GM12872 (cell line): Measurements from ENCODE around the gene MAZ.

Experiments
- TF ChIP-seq, protein P1 (sequence below): IDR thresholded peaks from 3 replicates; pipeline ENCODE4 v1.5.1; 2011; ENCODE audit warnings: low read depth, mild to moderate bottlenecking, low read length, moderate library complexity; ENCODE audit not compliant: insufficient read depth

Gene MAZ

DNA sequence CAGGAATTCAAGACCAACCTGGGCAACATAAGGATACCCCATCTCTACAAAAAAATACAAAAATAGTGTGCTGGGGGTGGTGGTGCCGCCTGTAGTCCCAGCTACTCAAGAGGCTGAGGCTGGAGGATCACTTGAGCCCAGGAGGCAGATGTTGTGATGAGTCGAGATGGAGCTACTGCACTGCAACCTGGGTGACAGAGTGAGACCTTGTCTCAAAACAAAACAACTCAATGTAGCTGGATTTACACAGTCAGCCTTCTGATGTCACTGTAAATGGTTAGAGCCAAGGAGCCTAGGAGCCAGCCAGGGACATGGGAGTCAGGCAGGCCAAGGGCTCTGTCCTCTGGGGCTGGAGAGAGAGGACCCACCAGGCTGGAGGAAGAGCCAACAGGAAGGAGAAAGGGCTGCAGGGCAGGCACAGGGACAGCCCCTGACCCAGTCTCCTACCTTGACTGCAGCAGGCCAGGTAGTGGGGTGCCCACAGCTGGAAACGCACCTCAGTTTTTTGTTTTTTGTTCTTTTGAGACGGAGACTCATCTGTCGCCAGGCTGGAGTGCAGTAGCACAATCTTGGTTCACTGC is 48.3 kb downstream of the MAZ start:
- TF ChIP-seq, protein P1, sequence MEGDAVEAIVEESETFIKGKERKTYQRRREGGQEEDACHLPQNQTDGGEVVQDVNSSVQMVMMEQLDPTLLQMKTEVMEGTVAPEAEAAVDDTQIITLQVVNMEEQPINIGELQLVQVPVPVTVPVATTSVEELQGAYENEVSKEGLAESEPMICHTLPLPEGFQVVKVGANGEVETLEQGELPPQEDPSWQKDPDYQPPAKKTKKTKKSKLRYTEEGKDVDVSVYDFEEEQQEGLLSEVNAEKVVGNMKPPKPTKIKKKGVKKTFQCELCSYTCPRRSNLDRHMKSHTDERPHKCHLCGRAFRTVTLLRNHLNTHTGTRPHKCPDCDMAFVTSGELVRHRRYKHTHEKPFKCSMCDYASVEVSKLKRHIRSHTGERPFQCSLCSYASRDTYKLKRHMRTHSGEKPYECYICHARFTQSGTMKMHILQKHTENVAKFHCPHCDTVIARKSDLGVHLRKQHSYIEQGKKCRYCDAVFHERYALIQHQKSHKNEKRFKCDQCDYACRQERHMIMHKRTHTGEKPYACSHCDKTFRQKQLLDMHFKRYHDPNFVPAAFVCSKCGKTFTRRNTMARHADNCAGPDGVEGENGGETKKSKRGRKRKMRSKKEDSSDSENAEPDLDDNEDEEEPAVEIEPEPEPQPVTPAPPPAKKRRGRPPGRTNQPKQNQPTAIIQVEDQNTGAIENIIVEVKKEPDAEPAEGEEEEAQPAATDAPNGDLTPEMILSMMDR: no peak

DNA sequence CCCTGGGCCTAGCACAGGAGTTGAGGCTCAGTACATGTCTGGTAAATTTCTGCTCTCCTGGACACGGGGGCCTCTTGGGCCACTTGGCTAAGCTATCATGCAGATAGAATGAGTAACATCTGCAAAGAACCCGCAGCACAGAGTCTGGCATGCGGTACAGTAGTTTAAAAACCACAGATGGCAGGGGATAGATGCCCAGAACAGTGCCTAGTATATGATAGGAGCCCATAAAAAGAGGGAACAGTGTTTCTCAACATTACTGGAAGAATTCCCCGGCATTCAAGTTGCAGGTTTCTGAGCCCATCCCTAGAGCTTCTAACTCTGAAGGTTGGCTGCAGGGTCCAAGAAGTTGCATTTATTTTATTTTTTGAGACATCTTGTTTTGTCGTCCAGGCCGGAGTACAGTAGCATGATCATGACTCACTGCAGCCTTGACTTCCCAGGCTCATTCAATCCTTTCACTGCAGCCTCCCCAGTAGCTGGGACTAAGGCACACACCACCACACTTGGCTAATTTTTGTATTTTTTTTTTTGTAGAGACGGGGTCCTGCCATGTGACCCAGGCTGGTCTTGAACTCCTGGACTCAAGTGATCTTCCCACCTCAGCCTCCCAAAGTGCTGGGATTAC is 50.9 kb downstream of the MAZ start:
- TF ChIP-seq, protein P1: no peak

DNA sequence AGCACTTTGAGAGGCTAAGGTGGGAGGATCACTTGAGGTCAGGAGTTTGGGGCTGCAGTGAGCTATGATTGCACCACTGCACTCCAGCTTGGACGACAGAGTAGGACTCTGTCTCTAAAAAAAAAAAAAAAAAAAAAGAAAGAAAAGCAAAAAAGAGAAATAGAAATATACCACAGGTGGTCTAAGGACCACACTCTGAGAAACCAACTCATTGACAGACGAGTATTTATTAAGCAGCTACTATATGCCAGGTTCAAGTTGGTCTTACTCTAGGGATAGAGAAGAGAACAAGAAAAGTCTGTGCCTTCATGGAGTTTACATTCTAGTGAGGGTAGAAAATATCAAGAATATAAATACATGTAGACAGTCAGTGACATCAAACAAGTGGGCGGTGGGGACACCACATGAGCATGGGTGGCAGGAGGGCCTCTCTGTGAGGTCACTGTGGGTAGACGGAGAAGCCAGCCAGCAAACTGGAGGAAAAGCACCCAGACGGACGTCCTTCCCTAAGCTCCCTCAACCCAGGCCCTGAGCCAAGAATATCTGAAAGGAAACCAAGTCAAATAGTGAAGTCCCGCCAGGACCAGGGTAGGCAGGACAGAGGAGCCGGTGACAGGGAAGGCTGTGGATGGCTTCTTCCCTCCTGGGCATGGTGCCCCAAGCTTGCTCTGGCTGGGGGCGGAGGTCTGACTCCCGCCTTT is 52.0 kb downstream of the MAZ start:
- TF ChIP-seq, protein P1: no peak

DNA sequence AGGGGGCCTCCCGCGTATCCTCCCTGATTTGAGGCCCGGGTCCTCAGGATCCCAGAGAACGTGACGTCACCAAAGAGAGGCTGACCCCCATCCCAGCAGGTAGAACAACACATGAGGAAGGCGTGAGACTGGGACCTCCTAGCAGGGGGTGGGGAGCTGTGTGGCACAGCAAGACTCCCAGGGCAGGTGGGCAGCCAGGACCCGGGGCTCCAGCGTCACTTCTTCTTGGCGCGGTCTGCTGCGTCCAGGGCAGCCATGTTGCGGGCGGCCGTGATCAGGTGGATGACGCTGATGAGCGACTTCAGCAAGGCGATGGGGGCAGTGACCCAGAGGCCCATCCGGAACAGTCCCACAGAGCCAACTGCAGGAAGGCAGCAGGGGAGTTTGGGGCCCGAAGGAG is 52.6 kb downstream of the MAZ start:
- TF ChIP-seq, protein P1: no peak

DNA sequence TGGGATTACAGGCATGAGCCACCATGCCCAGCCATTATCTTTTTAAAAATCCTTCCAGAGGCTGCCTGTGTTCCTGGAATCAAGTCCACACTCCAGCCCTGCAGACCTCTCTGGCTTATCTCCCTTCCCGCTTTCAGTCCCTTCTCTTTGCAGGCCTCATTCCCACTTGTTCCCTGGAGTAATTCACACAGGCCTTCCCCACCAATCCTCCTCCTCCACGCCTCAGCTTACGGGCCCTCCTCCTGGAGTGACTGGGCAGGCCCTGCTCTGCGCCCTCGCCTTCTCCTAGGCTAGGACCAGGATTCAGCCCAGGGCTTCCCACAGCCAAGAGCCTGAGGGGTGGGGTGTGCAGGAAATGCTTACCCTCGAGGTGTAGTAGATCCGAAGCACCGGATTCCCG is 53.9 kb downstream of the MAZ start:
- TF ChIP-seq, protein P1: no peak
